NCI-H2107 treated with DMSO at 0.1 percent for 48 hours (cell line): ENCODE data around the gene TMEM125.

Experiments
- DNase-seq: peaks from one replicate; lab custom pipeline; 2025; ENCODE audit not compliant: unreplicated experiment; lab: John Stamatoyannopoulos, UW

TMEM125 gene

DNA sequence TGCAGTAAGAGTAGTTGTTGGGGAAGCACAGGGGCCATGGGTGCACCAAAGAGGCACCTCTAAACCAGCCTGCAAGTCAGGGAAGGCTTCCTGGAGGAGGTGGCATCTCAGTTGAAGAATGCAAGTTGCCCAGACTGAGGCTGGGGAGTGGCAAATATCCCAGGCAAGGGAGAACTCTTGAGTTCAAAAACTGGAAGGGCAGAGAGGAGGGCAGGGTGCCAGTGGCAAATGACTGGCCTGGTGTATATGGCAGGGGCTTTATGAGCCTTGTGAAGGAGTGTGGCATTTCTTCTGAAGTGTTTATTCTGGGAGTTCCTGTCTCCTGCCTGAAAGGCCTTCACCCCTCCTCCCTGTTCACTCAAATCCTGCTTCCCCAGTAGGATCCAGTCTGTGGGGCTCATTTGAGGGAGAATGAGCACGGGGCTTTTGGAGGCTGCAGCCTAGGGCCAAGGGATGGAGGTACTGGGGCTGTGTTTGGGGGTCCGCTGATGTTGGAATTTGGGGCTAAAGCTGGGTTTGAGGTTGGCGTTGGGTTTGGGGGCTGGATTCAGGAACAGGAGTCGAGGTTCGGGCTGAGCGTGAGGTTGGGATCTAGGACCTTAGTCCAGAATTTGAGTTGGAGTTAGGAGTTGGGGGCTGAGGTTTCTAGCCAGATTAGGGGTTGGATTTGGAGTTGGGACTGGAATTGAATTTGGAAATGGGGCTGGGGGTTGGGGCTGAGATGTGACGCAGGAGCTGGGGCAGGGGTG, at the start of gene TMEM125:
Gene TMEM125 (plus strand): TSS at position 357 of the 749 bp plus-strand sequence. CDS start 2,740 bp downstream, outside the sequence.
- DNase-seq: no peak

GRCh38 chr1:43220905-43221778, 48.6 kb upstream of the TMEM125 start:
- no peak for DNase-seq

GRCh38 chr1:43221797-43222196, 48.0 kb upstream of the TMEM125 start:
- DNase-seq: no peak

DNA sequence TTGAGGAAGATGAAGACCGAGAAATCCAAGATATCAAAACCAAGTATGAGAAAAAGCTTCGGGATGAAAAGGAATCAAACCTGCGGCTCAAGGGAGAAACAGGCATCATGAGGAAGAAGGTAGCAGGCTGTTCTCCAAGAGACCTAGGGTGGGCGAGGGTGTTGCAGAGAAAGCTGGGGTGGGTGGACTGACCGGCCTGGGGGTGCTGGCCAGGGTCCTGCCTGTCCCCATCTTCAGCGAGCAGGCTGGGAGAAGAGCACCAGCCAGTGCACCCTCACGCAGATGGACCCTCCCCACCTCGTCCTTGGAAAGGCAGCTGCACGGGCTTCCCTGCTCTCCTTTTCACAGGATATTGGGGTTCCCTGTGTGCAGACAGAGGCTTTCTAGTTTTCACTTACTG, 46.9 kb upstream of the TMEM125 start:
- DNase-seq: no peak

GRCh38 chr1:43225168-43225567, 44.6 kb upstream of the TMEM125 start:
- no peak for DNase-seq

DNA sequence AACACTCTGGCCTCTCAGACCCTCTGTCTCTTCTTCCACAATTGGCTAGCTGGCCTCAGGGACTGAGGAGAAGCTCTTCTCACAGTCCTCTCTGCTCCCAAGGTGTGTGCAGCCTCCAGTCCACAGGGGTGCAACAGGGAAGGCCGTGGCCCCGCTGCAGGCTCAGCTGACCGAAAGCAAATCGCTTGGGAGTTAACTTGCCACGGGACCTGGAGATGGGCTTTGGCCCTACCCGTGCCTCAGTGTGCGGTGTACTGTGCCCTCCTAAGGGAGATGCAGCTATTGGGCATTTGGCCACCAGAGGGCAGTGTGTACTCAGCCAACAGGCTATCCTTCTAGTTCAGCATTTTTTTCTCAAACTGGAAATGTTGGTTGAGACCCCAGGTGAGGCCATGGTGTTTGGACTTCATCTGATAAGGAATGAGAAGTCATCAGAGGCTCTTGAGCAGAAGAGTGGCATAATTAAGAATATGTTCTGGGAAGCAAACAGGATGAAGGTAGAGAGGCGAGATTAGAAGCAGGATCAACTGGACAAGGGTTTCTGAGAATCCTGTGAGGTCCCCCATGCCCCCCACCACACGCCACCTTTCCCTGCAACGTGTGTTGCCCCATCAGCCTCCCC, 42.5 kb upstream of the TMEM125 start:
- DNase-seq: peak; percentile 53

- no peak for DNase-seq
Observed at GRCh38 chr1:43229826-43230780, 39.7 kb upstream of the TMEM125 start.

GRCh38 chr1:43232074-43232473, 37.7 kb upstream of the TMEM125 start:
- no peak for DNase-seq

DNA sequence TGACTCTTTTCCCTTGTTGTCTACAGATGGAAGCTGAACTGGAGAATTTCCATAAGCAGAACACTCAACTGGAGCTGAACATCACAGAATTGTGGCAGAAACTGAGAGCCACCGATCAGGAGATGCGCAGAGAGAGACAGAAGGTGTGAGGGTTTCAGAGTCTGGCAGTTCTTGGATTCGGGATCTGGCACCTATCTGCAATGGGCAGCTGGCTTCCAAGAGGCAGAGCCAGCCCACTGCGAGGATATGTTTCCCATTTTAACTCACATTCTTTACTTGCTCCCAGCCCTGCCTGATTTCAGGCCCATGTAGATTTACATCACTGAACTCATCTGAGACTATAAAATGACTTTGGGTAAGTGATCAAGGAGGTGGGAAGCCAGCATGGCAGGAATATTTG, 37.3 kb upstream of the TMEM125 start:
- DNase-seq: no peak

DNA sequence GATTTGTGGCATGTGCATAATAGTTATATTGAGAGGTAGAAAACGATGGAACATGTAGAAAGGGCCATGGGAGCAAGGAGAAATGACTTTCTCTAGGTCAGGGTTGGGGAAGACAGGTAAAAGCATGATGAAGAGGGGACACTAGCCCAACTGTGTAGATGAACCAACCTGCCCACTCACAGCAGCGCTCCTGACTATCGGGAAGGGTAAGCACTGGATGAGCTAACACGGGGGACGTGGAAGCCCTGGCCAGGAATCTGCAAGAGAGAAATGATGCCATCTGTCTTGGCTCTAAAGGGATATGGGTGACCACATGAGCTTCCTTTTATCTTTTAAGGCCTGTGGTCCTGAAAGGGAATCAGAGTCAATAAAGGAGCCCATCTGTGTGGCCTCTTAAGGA, 36.2 kb upstream of the TMEM125 start:
- DNase-seq: no peak

DNA sequence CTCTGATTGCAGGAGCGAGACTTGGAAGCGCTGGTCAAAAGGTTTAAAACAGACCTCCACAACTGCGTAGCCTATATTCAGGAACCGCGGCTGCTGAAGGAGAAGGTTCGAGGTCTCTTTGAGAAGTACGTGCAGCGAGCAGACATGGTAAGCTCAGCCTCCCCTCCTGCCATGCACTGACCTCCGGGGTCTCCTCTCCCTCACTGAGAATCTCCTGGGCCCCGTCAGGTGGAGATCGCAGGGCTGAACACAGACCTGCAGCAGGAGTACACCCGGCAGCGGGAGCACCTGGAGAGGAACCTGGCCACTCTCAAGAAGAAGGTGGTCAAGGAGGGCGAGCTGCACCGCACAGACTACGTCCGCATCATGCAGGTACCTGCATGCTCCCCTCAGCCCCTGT, 35.5 kb upstream of the TMEM125 start:
- DNase-seq: no peak

DNA sequence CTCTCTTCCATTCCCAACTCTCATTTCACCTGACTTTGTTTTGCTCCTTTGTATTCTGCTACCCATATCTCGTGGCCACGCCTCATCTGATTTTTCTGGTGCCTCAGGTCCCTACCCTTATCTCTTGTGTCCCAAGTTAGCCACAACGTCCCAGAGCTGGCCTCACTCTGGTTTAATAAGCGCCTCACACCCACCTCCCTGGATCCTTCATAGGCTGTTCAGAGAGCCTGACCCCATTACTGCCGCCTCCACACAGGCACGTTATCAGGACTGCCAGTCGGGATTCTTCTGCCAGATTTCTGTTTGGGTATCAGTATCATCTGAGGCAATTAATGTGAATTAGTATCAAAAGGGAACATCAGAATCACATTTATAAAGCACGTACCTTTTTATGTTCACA, 34.7 kb upstream of the TMEM125 start:
- no peak for DNase-seq

- DNase-seq: peak; percentile 54
Observed at GRCh38 chr1:43235451-43236121, 34.2 kb upstream of the TMEM125 start.

DNA sequence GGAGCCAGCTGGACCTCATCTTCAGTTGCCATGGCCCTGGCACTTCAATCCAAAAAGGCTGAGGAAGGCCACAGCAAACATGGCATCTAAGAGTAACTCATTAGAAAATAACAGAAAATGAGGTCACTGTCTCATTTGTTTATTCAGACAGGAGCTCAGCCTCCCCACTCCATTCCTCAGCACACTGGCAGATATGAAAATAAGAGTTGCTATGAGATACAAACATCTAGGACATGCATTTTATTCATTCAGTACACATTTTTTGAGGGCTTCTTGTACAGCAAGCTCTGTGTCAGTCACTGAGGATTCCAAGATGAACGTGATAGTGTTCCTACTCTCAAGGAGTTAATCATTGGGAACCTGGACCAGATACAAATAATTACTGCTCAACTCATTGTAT, 32.7 kb upstream of the TMEM125 start:
- no peak for DNase-seq

DNA sequence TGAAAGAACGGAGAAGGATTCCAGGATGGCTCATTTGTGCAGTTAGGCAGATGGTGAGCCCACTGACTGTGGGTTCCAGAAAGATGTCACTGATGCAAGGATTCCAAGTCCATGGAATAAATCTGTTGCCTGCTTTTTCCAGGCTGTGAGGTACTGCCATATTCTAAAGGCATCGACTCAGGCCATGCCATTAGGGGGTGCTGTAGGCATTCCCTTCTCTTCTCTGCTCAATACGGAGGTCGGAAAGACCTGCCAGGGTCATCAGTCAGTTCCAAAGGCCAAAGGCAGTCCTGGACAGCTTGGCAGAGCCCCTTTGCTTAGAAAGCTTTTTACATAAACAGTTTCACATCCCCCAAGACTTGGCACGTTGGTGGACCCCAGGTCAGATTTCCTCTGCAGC, 31.7 kb upstream of the TMEM125 start:
- DNase-seq: peak; percentile 36

DNA sequence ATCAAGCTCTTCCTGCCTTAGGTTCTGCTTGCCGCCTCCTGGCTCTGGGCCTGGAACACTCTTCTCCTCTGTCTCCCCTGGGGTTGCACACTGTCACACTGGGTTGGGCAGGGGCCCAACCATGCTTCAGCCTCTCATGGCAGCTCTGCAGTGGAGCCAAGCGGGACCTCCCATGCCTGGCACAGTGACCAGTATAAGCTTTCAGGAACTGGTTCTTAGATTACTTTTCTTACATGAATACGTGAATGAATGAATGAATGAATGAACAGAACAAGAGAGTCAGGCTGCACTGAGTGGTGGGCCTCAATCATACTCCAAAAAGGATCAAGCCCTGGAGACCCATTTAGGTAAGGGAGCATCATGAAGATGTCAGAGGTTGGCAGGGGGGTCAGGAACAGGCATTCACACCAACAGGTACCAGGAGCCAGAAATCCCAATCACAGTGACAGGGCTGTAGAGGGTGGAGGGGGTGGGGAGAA, 30.8 kb upstream of the TMEM125 start:
- DNase-seq: no peak

DNA sequence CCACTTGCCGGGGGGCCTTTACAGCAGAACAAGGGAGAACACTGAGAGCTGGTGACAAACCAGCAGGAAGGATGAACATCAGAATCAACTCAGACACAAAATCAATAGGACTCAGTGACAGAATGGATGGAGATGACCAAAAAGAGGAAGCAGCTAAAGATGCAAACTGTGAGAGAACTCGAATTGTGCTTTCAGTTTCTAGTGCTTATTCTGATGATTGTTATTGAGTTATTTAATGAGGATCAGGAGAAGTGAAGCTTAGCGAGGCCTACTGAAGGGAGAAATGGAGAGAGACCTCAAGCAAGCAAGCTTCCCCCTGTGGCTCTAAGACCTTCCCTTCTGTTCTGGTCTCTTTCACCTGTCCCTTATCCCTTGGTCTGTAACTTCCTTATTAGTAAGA, 30.3 kb upstream of the TMEM125 start:
- no peak for DNase-seq

- DNase-seq: no peak
Observed at GRCh38 chr1:43241413-43241836, 28.4 kb upstream of the TMEM125 start.

DNA sequence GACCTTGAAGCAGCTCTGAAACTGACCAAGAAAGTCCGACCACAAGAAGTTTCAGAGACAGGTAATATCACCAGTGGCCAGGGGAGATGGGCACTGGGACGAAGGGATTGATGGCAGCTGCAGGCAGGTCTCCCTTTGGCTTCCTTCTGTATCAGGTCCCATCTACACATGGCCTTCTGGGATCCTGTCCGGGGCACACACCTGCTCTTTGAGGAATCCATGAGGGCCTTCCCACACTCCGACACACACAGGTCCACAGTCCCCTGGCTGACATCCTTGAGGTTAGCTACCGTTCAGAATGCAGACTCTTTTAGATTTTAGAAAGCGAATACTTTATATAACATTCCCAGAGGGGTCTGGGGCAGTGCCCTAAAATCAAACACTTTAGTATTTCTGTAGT, 26.5 kb upstream of the TMEM125 start:
- DNase-seq: no peak
